Hippocampal formation (tissue), 2 donors: ENCODE measurements around the gene LCN15.
"Not testable (repeated sequence)": the region's sequence is repeated elsewhere in the genome, so short reads cannot be mapped to it uniquely, and the experiment has no call there.

Source experiments
- DNase-seq, 2 donors: peaks; one replicate each; lab custom pipeline; 2025; lab: John Stamatoyannopoulos, UW

The LCN15 gene

DNA sequence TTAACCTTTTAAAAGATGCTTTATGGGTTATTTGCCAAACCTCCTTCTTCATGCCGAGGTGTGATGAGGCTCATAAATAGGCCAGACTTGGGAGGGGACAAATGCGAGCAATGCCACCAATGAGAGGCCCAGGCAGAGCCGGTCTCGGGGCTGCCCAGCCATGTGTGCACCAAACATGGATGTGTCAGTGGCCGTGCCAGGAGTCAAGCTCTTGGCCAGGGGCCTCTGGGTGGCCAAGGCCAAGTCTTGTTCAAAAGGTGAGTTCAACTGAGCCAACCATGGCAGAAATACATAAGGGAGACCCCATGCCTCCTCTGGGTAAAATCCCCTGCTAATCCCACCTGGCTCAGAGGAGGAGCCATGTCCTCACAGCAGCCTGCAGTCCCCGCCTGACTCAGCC lies 10.9 kb upstream of the LCN15 start:
- DNase-seq, result no peak

DNA sequence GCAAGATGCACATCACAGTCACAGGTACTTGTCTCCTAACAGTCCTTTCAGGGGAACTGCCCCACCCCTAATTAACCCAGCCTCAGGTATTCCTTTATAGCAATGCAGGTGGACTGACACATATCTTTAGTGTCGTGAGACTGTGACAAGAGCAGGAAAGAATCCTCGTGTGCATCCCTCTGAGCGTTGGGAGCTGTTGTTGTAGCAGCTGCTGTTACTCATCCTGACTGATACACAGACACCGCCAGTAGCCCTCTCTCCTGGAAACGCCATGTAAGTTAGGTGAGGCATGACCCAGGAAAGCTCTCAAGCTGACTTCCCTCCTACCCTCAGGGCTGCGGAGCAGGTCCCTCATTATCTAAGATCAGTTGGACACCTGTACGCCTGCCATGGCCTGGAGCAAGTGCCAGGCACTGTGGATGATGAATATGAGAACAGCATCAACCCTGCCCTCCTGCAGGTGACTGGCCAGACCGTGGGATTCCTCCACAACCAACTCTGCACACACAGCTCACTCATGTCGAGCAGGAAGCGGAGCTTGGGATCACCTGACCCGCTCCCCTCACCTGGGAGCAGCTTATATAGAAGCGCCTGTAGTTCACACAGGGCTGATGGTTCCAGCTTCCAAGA lies 10.2 kb upstream of the LCN15 start:
- no peak for DNase-seq

DNA sequence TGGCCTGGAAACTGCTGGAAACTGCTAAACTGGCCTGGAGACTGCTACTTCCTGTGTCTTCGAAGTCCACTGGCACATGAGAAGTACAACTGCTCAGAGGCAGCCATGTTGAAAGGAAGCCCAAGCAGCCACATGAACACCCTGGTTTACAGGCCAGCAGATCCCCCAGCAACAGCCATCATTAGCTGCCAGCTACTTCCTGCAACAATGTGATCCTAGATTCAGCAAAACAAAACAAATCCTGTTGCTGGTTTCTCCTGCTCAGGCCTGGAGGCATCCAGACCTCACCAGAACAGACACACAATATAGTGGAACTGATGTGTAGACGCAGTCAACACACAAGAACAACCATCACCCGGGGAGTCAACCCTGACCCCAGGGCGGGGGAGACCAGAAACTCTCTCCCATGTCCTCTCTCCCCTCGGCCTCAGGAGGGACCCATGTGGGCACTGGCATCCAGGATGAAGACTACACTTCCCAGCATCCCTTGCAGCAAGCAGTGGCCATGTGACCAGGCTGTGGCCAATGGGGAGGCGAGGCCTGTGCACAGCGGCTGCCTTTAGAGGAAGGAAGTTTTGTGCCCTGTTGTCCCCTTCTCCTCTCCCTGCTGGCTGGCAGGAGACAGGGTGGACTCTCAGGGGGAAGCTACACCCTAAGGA lies 9.2 kb upstream of the LCN15 start:
- no peak for DNase-seq

DNA sequence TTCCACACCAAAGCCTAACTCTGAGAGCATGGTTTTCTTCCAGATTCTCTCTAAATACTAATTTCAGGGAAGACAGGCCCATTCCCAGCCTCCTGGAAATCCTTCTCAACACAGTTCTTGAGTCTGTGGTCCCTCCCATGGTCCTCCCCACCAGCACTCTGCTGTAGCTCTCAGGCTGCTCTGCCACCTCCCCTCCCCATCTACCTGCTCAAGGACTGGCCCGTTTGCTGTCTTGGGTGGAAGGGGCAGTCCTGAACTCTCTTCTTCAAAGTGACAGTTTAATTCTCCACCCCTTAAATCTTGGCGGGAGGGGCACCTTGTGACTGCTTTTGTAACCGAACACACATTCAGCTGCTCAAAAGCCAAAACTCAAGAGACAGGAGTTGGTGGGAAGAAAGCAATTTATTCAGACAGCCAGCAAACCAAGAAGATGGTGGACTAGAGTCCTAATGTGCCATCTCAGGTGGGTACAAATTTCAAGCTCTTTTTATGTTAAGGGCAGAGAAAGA lies 7.6 kb upstream of the LCN15 start:
- no peak for DNase-seq

DNA sequence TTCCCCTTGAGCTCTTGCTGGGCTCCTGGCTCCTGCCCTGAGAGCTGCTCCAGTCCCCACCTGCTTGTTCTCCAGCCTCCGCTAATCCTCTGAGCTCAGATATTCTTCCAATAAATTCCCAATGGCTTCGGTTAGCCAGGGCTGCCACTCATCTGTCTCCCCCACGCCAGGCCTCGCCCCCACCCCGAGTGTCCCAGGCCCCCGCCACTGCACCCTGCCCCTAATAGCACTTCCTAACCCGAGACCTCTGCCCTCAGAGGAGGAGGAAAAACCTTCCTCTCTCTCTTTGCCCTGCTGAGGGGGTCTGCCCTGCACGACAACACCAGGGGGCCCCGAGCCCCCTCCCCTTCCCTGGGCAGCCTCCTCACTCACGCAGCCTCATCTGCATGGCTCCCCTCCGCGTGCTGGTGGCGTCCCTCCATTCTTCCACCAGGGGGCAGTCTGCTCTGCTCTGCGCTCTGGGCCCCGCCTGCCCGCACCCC lies 5.4 kb upstream of the LCN15 start:
- DNase-seq, result no peak

DNA sequence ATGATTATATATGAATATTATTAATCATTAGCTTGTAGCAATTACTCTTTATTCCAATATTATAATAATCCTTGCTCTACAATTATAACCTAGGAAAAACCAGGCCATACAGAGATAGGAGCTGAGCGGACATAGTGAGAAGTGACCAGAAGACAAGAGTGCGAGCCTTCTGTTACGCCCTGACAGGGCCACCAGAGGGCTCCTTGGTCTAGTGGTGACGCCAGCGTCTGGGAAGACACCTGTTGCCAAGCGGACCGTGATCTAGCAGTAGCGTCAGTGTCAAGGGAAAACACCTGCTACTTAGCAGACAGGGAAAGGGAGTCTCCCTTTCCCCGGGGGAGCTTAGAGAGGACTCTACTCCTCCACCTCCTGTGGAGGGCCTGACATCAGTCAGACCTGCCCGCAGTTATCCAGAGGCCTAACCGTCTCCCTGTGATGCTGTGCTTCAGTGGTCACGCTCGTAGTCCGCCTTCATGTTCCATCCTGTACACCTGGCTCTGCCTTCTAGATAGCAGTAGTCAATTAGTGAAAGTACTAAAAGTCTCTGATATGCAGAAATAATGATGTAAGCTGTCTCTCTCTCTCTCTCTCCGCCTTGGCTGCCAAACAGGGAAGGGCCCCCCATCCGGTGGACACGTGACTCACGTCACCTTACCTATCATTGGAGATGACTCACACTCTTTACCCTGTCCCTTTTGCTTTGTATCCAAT lies 2.2 kb upstream of the LCN15 start:
- DNase-seq, result peak; percentile 7 to 43

DNA sequence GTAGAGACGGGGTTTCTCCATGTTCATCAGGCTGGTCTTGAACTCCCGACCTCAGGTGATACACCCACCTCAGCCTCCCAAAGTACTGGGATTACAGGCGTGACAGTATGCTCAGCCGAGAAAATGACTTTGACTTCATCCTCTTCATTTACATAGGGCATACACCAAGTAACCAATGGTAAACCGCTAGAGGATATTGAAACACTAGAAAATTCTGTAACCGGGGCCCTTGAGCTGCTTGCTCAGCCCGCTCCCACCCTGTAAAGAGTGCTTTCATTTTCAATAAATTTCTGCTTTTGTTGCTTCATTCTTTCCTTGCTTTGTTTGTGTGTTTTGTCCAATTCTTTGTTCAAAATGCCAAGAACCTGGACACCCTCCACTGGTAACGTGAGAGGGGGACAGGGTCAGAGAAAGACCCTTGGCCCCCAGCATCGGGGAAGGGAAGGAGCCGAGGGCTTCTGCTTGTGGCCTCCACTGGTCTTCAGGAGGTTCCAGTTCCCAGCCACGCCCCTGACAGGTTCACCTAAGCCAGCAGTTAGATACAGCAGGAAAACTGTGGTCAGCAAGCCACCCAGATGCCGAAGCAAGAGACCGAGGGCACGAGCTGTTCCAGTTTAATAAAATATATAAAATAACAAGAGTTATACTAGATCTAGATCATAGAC lies 1.6 kb upstream of the LCN15 start:
- DNase-seq, result not testable (repeated sequence)

DNA sequence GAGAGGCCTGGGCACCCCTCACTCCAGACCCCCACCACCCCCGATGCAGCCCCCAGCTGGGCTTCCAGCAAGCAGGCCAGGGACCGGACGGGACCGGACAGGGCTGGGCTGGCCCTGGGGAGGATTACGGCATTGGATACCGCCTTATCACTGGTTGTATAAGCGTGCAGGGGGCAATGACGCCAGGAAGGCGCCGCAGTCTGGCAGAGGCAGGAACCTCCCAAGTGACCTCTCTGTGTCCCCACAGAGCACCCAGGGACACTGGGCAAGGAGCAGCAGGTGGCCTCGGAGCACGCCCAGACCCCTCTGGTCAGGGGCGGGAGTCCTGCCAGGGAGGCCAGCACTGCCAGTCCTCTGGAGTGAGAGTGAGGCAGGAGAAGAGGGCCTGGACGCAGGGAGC lies 723 bp upstream of the LCN15 start:
- DNase-seq, result no peak

DNA sequence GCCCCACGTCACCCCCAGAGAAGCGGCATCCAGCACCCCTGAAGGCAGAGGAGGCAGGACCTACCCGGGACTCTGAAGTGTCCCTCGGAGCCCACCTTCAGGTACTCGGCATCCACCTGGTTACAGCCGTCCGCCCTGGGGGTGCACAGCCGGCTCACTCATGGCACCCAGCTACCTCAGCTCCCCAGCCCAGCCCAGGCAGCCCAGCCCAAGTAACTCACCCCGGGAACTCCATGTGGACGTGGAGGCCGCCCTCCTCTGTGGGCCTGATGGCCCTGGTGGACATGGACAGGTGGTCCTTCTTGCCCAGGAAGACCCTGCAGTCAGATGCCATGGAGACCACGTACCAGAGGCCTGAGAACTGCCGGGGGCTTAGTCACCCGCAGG lies 676 bp downstream of the LCN15 start:
- DNase-seq, result no peak

DNA sequence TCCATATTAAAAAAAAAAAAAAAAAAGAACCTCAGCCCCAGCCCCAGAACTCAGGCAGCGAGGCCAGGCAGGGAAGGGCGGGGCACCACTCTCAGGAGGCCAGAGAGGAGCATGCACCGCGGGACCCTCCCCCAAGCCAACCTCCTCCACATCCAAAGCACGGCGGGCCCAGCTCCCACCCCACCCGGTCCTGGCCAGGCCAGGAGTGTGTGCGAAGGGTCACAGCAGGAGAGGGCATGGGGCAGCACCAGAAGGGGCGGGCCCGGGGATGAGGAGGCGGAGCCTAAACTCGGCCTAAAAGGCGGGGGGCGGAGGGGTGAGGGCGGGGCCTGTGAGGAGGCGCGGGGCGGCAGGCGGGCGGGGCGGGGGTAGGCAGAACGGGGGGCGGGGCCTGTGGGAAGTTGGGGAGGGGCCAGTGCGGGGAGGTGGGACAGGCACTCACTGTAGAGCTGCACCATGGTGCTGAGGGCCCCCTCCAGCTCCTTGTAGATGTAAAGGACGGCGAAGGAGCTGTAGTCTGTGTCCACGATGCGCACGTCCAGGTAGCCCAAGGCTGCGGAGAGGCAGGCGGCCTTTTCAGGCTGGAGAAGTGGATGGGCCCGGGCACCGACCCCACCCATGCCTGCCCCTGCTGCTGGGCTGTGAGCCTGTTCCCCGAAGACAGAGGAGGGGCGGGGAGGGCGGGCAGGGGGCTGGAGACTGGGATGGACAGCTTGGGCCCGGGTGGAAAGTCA lies 1.2 kb downstream of the LCN15 start:
- DNase-seq, result no peak

DNA sequence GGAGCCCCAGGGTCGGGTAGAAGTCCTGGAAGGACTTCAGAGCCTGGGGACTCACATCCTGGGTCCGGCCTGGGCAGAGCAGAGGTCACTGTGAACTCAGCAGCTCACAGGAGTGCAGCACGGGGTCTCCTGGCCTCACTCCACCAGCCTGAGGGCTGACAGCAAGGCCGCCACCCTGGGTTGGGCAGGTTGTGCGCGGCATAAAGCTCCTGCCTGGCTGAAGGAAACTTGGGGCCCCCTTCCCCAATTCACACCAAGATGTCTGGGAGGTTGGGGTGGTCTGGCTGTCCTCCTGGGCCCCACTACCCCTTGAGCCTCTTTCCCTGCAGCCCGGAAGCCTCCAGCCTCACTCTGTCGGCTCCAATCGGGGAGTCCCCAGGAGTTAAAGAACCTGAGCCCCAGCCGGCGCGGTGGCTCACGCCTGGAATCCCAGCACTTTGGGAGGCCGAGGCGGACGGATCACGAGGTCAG lies 2.1 kb downstream of the LCN15 start:
- DNase-seq, result no peak

DNA sequence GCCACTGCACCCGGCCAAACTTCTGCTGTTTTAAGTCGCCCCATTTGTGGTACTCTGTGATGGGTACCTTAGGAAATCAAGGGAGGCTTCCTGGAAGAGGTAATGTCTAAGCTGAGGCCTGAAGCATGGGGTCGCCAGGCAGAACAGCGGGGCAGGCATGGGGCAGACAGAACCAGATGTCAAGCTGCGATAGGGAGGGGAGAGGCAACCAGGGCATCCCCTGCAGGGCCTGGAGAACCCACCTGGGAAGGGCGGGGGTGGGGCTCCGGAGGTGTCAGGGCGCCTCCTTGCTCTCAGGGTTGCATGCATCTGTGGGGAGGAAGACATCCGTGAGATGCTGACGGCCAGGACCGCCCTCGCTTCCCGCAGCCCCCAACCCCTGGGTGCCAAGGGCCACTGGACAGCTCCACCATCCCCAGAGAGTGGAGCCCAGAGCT lies 2.8 kb downstream of the LCN15 start:
- no peak for DNase-seq

DNA sequence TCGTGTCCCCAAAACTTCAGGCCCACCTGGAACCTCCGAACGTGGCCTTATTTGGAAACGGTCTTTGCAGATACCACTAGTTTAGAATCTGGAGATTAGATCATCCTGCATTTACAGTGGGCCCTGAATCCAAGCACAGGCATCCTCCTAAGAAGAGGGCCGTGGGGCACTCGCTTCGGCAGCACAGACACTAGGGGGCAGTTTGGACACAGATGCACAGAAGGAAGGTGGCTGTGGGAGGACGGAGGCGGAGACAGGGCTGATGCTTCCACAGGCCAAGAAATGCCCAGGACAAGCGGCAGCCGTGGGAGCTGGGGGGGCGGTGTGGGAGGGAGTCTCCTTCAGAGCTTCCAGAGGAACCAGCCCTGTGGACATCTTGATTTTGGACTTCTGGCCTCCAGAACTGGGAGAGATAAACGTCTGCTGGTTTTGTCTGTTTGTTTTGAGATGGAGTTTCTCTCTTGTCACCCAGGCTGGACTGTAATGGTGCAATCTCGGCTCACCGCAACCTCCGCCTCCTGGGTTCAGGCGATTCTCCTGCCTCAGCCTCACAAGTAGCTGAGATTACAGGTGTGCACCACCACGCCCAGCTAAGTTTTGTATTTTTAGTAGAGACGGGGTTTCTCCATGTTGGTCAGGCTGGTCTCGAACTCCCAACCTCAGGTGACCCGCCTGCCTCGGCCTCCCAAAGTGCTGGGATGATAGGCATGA lies 3.3 kb downstream of the LCN15 start:
- DNase-seq, result peak in 1 of 2 donors; percentile 37

DNA sequence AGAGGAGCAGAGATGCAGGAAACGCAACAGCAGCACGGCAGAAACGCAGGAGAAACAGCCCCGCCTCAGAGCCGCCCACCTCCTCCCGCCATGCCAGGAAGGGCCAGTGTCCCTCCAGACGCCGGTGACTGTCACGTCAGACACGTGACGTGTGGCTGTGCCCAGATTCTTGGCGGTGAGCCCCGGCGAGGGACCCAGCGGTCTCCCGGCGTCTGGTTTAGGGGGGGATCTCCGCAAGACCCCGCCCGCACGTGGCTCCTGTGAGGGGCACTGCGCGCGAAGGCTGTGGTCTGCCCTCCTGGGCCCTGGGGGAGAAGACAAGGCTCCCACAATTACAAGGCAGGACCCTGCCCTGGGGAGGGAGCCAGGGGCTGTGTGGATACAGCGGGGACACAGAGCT lies 3.9 kb downstream of the LCN15 start:
- DNase-seq, result no peak

DNA sequence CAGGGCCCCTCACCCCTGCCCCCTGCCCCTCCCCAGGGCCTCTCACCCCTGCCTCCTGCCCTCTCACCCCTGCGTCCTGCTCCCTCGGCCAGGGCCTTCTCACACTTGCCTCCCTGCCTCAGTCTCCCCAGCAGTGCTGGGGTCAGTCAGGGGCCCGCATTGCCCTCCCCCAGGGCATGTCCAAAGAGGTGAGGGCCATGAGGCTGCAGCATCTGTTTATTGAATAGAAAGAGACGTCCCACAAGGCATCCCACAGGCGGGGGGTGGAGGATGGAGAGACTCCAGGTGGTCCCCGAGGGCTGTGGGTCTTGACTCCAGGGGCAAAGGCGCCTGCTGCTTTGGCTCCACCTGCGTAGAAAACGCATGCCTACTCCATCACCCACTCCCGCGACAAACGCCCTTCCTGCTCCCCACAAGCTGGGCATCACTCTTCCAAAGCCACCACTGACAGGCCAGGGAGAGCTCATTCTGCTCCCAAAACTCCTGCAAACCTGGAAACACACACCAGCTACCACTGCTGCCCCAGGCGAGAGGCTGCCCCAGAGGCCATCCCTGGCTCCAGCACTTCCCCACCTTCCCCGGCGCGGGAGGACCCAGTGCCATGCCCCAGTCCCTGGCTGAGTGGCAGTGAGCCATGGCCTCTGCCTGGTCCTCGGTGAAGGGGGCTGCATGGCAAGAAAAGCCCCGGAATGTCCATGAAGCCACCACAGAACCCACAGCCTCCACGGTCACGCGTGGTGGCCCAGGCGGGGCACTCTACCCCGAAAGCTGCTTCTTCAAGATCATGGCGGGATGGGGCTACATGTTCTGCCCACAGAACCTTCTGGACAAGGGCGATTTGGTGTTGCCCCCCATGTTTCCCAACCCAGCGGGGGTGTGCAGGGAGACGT lies 4.6 kb downstream of the LCN15 start:
- no peak for DNase-seq

DNA sequence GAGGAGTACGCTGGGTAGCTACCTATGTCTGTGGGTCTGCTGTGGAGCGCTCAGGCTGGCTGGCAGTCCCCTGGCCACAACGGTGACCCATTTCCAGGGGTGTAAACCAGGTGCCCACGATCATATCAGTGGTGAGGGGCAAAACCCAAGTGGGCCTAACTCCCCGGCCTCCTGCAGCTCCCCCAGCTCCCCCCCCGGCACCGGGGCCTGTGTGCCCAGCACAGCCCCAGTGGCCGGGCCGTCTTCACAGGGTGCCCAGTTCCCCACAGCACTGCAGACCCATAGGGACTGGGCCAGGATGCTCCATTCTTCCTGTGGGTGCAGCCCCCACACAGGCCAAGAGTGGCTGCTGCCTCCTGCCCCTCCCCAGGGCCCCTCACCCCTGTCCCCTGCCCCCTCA lies 5.3 kb downstream of the LCN15 start:
- DNase-seq, result no peak

DNA sequence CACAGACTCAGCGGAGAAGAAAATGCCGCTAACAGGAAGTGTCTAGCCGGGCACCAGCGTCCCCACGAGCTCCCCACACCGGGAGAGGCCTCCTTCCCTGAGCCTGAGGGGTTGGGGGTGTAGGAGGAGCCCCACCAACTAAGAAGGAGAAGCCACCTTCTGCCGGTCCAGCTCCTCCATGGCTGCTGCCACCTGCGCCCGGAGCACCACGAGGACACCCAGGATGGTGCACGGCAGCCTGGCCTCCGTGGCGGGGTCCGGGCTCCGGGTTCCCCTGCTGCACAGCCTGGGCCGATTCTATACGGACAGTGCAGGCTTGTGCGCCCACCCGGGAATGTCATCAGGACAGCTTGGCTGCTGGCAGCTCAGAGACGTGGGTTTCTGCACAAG lies 6.6 kb downstream of the LCN15 start:
- no peak for DNase-seq

DNA sequence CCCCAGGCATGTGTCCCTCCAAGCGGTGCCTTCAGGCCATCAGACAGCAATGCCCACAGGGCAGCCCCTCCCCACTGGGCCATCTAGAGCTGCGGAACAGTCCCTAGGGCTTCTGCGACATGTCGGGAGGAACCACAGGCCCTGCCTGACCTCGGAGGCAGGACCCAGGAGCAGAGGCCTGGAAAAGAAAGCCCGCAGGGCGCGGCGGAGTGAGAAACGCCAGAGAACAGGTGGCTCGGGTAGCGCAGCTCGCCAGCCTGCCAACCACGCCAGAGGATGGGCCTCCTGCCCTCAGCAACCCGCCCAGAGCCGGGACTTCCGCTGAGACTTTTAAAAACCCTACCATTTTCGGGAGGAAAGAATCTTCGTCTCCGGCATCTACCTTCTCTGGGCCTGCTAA lies 7.0 kb downstream of the LCN15 start:
- DNase-seq, result no peak

DNA sequence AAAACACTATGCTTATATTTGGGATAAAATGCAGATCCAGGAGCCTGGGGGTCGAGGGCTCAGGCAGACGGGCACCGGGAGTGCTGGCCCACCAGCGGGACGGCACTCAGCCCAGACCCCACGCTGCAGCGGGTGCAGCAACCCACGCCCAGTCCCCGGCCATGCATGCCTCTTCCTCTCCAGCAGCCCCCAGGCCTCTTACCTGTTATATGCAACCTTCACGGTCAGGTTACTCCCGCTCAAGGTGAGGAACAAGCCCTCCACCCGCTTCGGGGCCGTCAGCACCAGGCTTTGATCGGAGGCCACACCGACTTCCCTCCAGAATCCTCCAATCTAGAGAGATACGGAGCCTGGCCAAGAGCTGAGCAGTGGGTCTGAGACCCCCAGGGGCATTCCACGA lies 7.5 kb downstream of the LCN15 start:
- DNase-seq, result no peak

DNA sequence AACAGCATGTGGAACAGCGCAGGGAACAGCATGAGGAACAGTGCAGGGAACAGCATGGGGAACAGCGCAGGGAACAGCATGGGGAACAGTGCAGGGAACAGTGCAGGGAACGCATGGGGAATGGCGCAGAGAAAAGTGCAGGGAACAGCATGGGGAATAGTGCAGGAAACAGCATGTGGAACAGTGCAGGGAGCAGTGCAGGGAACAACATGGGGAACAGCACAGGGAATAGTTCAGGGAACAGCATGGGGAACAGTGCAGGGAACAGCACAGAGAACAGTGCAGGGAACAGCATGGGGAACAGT lies 8.2 kb downstream of the LCN15 start:
- no peak for DNase-seq
